Kidney (tissue), 14 donors: ENCODE measurements around the gene HEYL. TPM values are rescaled to one million over a fixed set of nuclear protein-coding genes. Genes with fewer than 3 reads are reported as not detected.

Experiments
- DNase-seq, 5 donors: peaks; one replicate each; pipeline ENCODE4 v3.0.0-alpha.2; 2013 to 2020
- FAIRE-seq: peaks from 2 replicates; lab custom pipeline; 2012; peaks lifted over from hg19 to GRCh38; lab: Jason Lieb, UNC
- H3K27ac ChIP-seq, 2 donors: one replicate each; pipeline ENCODE4 v1.7.0; 2013; ENCODE audit warnings: low read depth in 2 of 2, low read length in 2 of 2, inconsistent platforms in 1 of 2
- H3K27me3 ChIP-seq: one replicate; pipeline ENCODE4 v1.7.1; 2013; ENCODE audit warnings: low read length, inconsistent platforms; ENCODE audit not compliant: control insufficient read depth, insufficient read depth
- H3K36me3 ChIP-seq, 3 donors: one replicate each; pipeline versions ENCODE4 v1.7.0 to v1.7.1; 2013; ENCODE audit warnings: low read length in 3 of 3, control low read depth in 1 of 3, inconsistent platforms in 1 of 3; ENCODE audit not compliant: insufficient read depth in 3 of 3, control insufficient read depth in 2 of 3
- H3K4me1 ChIP-seq, 3 donors: one replicate each; pipeline versions ENCODE4 v1.7.0 to v1.7.1; 2013; ENCODE audit warnings: low read length in 3 of 3, inconsistent platforms in 1 of 3, low read depth in 1 of 3; ENCODE audit not compliant: control insufficient read depth in 2 of 3, insufficient read depth in 2 of 3
- H3K4me3 ChIP-seq, 3 donors: one replicate each; pipeline versions ENCODE4 v1.7.0 to v1.8.1; 2013; ENCODE audit warnings: low read length in 3 of 3, control low read depth in 1 of 3, inconsistent platforms in 1 of 3
- H3K9ac ChIP-seq, 3 donors: one replicate each; pipeline versions ENCODE4 v1.7.0 to v1.7.1; 2013; ENCODE audit warnings: low read length in 3 of 3, control low read depth in 1 of 3, inconsistent platforms in 1 of 3
- H3K9me3 ChIP-seq, 3 donors: one replicate each; pipeline versions ENCODE4 v1.7.0 to v1.7.1; 2013; ENCODE audit warnings: low read length in 3 of 3, control low read depth in 1 of 3, inconsistent platforms in 1 of 3; ENCODE audit not compliant: control insufficient read depth in 2 of 3, insufficient read depth in 1 of 3
- CTCF ChIP-seq: IDR thresholded peaks from 3 replicates; pipeline ENCODE4 v1.5.1; 2012; ENCODE audit warnings: mild to moderate bottlenecking, moderate library complexity, borderline replicate concordance; ENCODE audit not compliant: insufficient read depth; ENCODE audit errors: extremely low read depth
- intact Hi-C: fragments of 100-400 bp; cut with DNase I; formaldehyde crosslinking; loops from one replicate; pipeline ENCODE4 v1.11.1; 2022
- polyA plus RNA-seq: library from polyadenylated mRNA; stranded (reverse); fragments of 350-450 nt; fragmentation: Illumina TruSeq; extraction: RNeasy Lipid Tissue Mini Kit (QIAGEN cat#74804); gene quantifications from one replicate; pipeline ENCODE4 v1.2.3, GENCODE V29; 2014; ENCODE audit warnings: low read depth, low replicate concordance; ENCODE audit not compliant: insufficient read depth
- total RNA-seq: library from RNA; stranded (reverse); fragmentation: NEBNext Ultra II Directional; extraction: Animal tissue kit (Norgen Biotek cat#: 25700); gene quantifications from one replicate; pipeline ENCODE4 v1.2.1, GENCODE V29; 2021
- donor health status: control.
- donor health status: control.
- donor health status: control.
- donor health status: control.
- donor health status: control.
- donor health status: DM: yes; HTN: yes; CAD: no.
- donor health status: Normal renal cell carcinoma (clear cell type).

HEYL gene
- total and polyA plus RNA-seq, 2 donors from 2014 or later, result 7.2 to 32.8 TPM

- peaks cover 13% of the 10 kb centered on the region for H3K27me3 ChIP-seq
- no peak overlapping the region for H3K4me3 ChIP-seq
- no peak overlapping the region for H3K27ac ChIP-seq
- no peak for TF ChIP-seq CTCF
- DNase-seq (peak in 1 of 5 donors; percentile 38), FAIRE-seq (no peak)
- H3K36me3 ChIP-seq, result no peaks in the 10 kb centered on the region
- intact Hi-C loops, result no loop called here
- no peaks in the 10 kb centered on the region for H3K9me3 ChIP-seq
- H3K9ac ChIP-seq, result no peak overlapping the region
- no peaks in the 10 kb centered on the region for H3K4me1 ChIP-seq
Observed at GRCh38 chr1:39683591-39684312, 44.3 kb upstream of the HEYL start.

- Histone ChIP-seq H3K27me3 (peaks cover 13% of the 10 kb centered on the region), H3K4me1 (peaks cover 0 to 5% (median 0%) of the 10 kb centered on the region in 3 donors), H3K27ac (no peak overlapping the region), H3K4me3 (no peak overlapping the region), H3K36me3 (no peaks in the 10 kb centered on the region), H3K9ac (no peak overlapping the region), H3K9me3 (no peaks in the 10 kb centered on the region)
- DNase-seq (peak in 1 of 5 donors; percentile 22), FAIRE-seq (no peak)
- no peak for TF ChIP-seq CTCF
- intact Hi-C loops, result no loop called here
Observed at GRCh38 chr1:39681999-39682398, 42.6 kb upstream of the HEYL start.

GRCh38 chr1:39681294-39681693 is 41.9 kb upstream of the HEYL start:
- Histone ChIP-seq H3K27ac (no peak overlapping the region), H3K27me3 (peaks cover 13% of the 10 kb centered on the region), H3K4me3 (no peak overlapping the region), H3K4me1 (peaks cover 0 to 5% (median 0%) of the 10 kb centered on the region in 3 donors), H3K36me3 (no peaks in the 10 kb centered on the region), H3K9me3 (no peaks in the 10 kb centered on the region), H3K9ac (no peak overlapping the region)
- DNase-seq, result no peak
- intact Hi-C loops, result no loop called here
- TF ChIP-seq CTCF, result no peak
- no peak for FAIRE-seq
